Bronchial epithelial cell (primary cell): Measurements from ENCODE around the gene SHISA5. TPM values are rescaled to one million over a fixed set of nuclear protein-coding genes. Genes with fewer than 3 reads are reported as not detected.
A peak's percentile ranks its signal among the peaks of the same experiment; 100 is the strongest.

ENCODE experiments used
- DNase-seq: peaks from one replicate; pipeline ENCODE4 v3.0.0-alpha.2; 2010; ENCODE audit warnings: low read depth
- FAIRE-seq: peaks from 2 replicates; lab custom pipeline; 2011; peaks lifted over from hg19 to GRCh38; lab: Jason Lieb, UNC
- H3K27me3 ChIP-seq: 2 replicates; pipeline ENCODE4 v1.5.1; 2011; ENCODE audit warnings: low read length; ENCODE audit not compliant: control insufficient read depth, insufficient read depth
- H3K36me3 ChIP-seq: 2 replicates; pipeline ENCODE4 v1.5.1; 2011; ENCODE audit warnings: low read length; ENCODE audit not compliant: control insufficient read depth, insufficient read depth
- H3K4me3 ChIP-seq: 2 replicates; pipeline ENCODE4 v1.5.1; 2011; ENCODE audit warnings: mild to moderate bottlenecking, low read depth, low read length, control low read depth
- total RNA-seq: library from RNA; depleted of rRNA; stranded (reverse); fragments of >200 nt; gene quantifications from 2 replicates; pipeline ENCODE4 v1.2.1, GENCODE V29; 2014
- TF ChIP-seq, protein P1 (sequence below): IDR thresholded peaks from 2 replicates; pipeline ENCODE4 v1.5.1; 2011; ENCODE audit warnings: mild to moderate bottlenecking, moderate library complexity, low read length, control low read depth, inconsistent platforms; ENCODE audit not compliant: insufficient read depth, severe bottlenecking

SHISA5 gene
- total RNA-seq, 1 donor from 2014 or later = 87.1 TPM

DNA sequence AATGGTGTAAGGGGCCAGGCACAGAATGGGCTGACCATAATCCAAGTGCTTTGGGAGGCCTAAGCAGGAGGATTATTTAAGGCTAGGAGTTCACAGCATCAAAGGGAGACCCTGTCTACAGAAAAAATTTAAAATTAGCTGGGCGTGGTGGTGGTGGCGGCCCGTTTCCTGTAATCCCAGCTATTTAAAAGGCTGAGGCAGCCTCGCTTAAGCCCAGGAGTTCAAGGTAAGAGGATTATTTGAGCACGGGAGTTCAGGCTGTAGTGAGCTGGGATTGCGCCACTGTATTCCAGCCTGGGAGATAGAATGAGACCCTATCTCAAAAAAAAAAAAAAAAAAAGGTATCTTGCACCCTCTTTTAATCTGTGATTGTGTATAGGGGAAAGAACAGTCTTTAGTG, 62.0 kb downstream of the SHISA5 start:
- no peaks in the 10 kb centered on the region for H3K27me3 ChIP-seq
- FAIRE-seq (no peak), DNase-seq (no peak)
- peaks cover 8% of the 10 kb centered on the region for H3K36me3 ChIP-seq
- no peak overlapping the region for H3K4me3 ChIP-seq
- TF ChIP-seq, protein P1, sequence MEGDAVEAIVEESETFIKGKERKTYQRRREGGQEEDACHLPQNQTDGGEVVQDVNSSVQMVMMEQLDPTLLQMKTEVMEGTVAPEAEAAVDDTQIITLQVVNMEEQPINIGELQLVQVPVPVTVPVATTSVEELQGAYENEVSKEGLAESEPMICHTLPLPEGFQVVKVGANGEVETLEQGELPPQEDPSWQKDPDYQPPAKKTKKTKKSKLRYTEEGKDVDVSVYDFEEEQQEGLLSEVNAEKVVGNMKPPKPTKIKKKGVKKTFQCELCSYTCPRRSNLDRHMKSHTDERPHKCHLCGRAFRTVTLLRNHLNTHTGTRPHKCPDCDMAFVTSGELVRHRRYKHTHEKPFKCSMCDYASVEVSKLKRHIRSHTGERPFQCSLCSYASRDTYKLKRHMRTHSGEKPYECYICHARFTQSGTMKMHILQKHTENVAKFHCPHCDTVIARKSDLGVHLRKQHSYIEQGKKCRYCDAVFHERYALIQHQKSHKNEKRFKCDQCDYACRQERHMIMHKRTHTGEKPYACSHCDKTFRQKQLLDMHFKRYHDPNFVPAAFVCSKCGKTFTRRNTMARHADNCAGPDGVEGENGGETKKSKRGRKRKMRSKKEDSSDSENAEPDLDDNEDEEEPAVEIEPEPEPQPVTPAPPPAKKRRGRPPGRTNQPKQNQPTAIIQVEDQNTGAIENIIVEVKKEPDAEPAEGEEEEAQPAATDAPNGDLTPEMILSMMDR = no peak

DNA sequence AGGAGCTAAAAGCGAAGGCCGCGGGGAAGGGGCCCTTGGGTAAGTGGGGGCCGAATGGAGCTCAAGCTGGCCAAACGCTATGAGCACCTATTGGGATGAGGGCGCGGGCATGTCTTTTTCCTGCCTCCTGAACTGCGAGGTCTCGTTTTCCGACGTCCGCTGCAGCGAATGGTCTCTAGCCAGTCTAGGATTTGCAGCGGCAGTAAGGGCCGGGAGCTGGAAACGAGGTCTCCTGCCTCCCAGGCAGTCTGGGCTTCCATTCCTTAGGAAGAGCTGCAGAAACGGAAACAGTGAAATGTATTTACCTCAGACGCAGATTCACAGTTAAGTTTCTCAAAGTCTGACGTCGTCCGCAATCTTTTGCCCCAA, 63.4 kb downstream of the SHISA5 start:
- peak overlapping the region; percentile 57 for H3K4me3 ChIP-seq
- no peaks in the 10 kb centered on the region for H3K27me3 ChIP-seq
- FAIRE-seq = no peak
- TF ChIP-seq, protein P1 = no peak
- DNase-seq = no peak
- peaks cover 8% of the 10 kb centered on the region for H3K36me3 ChIP-seq

DNA sequence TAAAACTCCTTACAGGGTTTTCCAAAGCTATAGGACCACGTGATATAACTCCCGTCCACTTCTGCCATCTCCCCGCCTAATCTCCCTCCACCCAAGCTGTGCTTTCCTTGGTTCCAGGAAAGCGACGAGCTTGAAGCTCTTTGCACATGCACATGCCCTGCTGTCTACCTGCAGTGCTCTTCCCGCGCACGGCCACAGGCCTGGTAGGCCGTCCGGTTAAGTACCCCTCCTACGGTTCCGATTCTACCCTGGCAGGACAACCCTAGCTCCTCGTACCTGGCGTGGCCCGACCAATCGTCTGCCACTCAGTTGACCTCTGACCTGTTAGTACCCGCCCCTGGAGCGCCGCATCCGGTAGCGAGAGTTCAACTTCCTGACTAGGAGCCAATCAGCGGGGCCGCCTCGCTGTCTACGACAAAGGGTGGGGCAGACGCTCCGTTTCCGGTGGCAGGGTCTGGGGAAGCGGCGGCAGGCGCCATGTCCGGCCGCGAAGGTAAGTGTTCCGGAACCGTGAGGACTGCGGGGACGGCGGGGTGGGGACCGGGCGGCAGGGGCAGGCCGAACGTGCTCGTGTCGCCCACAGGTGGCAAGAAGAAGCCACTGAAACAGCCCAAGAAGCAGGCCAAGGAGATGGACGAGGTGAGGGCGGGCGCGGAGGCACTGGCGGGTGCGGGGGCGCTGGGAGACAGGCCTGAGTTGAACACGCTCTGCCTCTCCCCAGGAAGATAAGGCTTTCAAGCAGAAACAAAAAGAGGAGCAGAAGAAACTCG, 64.0 kb downstream of the SHISA5 start, which contains the start of the genes CCDC51 and TMA7:
CCDC51 (minus strand) TSS at position 300 of the 770 bp plus-strand sequence. CDS start 4,991 bp downstream, outside the sequence.
TMA7 (plus strand) TSS at position 438 of the 770 bp plus-strand sequence; CDS start at position 478, 40 bp downstream.
- TF ChIP-seq, protein P1 = no peak
- peak; percentile 70 for FAIRE-seq
- H3K27me3 ChIP-seq = no peaks in the 10 kb centered on the region
- DNase-seq = peak; percentile 95
- peak within 1 kb of the TSS; percentile 57 for H3K4me3 ChIP-seq
- peaks cover 8% of the 10 kb centered on the region for H3K36me3 ChIP-seq

DNA sequence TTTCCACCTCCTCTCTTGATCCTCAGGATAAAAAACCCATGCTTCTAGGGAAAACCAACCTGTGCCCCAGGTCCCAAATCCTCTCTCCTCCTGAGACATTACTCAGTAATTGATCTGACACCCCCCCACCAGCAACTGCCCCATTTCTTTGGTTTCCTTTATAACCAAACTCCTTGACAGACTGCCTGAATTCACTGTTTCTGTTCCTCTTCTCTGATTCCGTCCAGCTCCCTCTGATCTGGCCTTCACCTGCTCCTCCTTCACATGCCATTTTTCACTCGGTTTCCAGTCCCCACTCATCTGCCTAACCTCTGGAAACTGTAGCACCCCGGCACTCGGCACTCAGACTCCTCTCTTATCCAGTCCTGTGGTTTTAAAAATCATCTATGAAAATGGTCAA, 66.2 kb downstream of the SHISA5 start:
- no peak for FAIRE-seq
- Histone ChIP-seq H3K36me3 (peaks cover 6% of the 10 kb centered on the region), H3K27me3 (no peaks in the 10 kb centered on the region), H3K4me3 (no peak overlapping the region)
- TF ChIP-seq, protein P1 = no peak
- DNase-seq = no peak

DNA sequence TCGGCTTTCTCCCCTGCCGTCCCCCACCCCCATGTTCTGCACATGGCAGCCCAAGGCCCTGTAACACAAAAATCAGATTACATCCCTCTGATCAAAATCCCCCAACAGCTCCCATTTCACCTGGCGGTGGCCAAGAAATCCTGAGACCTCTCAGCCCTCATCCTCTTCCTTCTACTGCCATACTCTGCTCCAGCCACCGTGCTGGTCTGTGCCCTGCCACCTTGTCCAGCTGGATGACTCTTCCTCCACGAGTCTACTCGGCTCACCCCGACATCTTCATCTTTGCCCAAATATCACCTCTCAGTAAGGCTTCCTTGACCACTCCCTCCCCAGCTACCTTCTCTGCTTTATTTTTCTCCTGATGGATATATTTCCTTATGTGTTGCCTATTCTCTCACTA, 67.1 kb downstream of the SHISA5 start:
- H3K36me3 ChIP-seq = peaks cover 1% of the 10 kb centered on the region
- DNase-seq (no peak), FAIRE-seq (no peak)
- no peaks in the 10 kb centered on the region for H3K27me3 ChIP-seq
- no peak overlapping the region for H3K4me3 ChIP-seq
- TF ChIP-seq, protein P1 = no peak

DNA sequence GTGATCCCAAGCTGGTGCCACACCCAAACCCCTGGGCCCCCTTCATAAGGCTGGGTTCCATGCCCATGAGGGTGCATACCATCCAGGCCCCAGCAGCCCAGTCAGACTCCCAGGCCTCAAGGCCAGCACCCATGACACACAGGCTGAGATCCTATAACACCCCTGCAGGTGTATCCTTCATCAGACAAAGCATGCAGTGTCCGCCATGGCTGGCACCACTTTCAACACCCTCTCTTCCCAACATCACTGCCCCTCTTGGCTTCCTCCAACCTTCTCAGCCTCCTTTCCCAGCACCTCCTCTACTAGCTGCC, 67.5 kb downstream of the SHISA5 start:
- TF ChIP-seq, protein P1 = no peak
- Histone ChIP-seq H3K36me3 (no peaks in the 10 kb centered on the region), H3K27me3 (no peaks in the 10 kb centered on the region), H3K4me3 (no peak overlapping the region)
- DNase-seq (no peak), FAIRE-seq (no peak)
